GM12878 (cell line): ENCODE data around the gene TNP2. TPM values are rescaled to one million over a fixed set of nuclear protein-coding genes. Genes with fewer than 3 reads are reported as not detected.
A peak's percentile ranks its signal among the peaks of the same experiment; 100 is the strongest.

Source experiments
- ATAC-seq: fragments of 200-7000 bp; cut with Tn5 transposase; 3 replicates; pipeline ENCODE4 v1.9.1; 2020; ENCODE audit warnings: mild to moderate bottlenecking, moderate library complexity
- BruUV-seq: library from RNA; stranded (reverse); fragments of 400-500 nt; replicated peaks from 2 replicates; lab custom pipeline; 2021; lab: Mats Ljungman, UMichigan
- CTCF ChIA-PET: fragments of 300-600 bp; sonication (Branson Sonifier 250); formaldehyde crosslinking; extraction: SDS; loops from one replicate; lab custom pipeline; 2021; ENCODE audit warnings: inconsistent platforms; lab: Yijun Ruan, JAX
- POLR2A ChIA-PET: fragments of 350-600 bp; formaldehyde crosslinking; extraction: SDS; loops from one replicate; lab custom pipeline; 2021; ENCODE audit warnings: inconsistent platforms; lab: Charles Lee
- RAD21 ChIA-PET: fragments of 300-600 bp; sonication (Branson Sonifier 250); formaldehyde crosslinking; loops from one replicate; lab custom pipeline; 2023; ENCODE audit warnings: antibody characterized with exemption; ENCODE audit not compliant: unreplicated experiment; lab: Charles Lee
- SMC1A ChIA-PET: fragments of 300-600 bp; sonication (Branson Sonifier 250); formaldehyde crosslinking; loops from one replicate; lab custom pipeline; 2023; ENCODE audit not compliant: unreplicated experiment, uncharacterized antibody; lab: Charles Lee
- DNase-seq: peaks from one replicate; pipeline ENCODE4 v3.0.0-alpha.2; 2011; ENCODE audit warnings: low read depth, low spot score
- FAIRE-seq: peaks from 3 replicates; lab custom pipeline; 2011; peaks lifted over from hg19 to GRCh38; lab: Jason Lieb, UNC
- H2AFZ ChIP-seq: 2 replicates; pipeline ENCODE4 v1.6.0; 2011; ENCODE audit warnings: low read depth, low read length, control low read depth; ENCODE audit not compliant: control insufficient read depth
- H3K27ac ChIP-seq: 2 replicates; pipeline ENCODE4 v1.5.1; 2011; ENCODE audit warnings: control low read depth; ENCODE audit not compliant: control insufficient read depth, insufficient read depth
- H3K27me3 ChIP-seq, 2 experiments: replicated peaks in 1 of 2; 2 replicates each; pipeline versions ENCODE4 v1.6.0 to v1.6.1; 2011; ENCODE audit warnings: low read length in 1 of 2; ENCODE audit not compliant: control insufficient read depth in 2 of 2, insufficient read depth in 2 of 2
- H3K36me3 ChIP-seq, 2 experiments: 2 replicates each; pipeline ENCODE4 v1.5.1; 2011; ENCODE audit warnings: low read length in 1 of 2; ENCODE audit not compliant: control insufficient read depth in 2 of 2, insufficient read depth in 2 of 2
- H3K4me1 ChIP-seq: 2 replicates; pipeline ENCODE4 v1.6.1; 2011; ENCODE audit warnings: mild to moderate bottlenecking, low read length, moderate library complexity, mixed read lengths; ENCODE audit not compliant: control insufficient read depth, insufficient read depth
- H3K4me2 ChIP-seq: 2 replicates; pipeline ENCODE4 v1.6.0; 2011; ENCODE audit warnings: control low read depth; ENCODE audit not compliant: control insufficient read depth, insufficient read depth
- H3K4me3 ChIP-seq: fragments of 200-600 bp; sonication (generic); 2 replicates; pipeline ENCODE4 v1.5.1; 2016
- H3K79me2 ChIP-seq: 2 replicates; pipeline ENCODE4 v1.6.0; 2011; ENCODE audit warnings: low read length; ENCODE audit not compliant: control insufficient read depth, insufficient read depth
- H3K9ac ChIP-seq: 2 replicates; pipeline ENCODE4 v1.8.0; 2011; ENCODE audit warnings: low read length, control low read depth, mixed read lengths; ENCODE audit not compliant: control insufficient read depth, insufficient read depth
- H3K9me3 ChIP-seq: replicated peaks from 3 replicates; pipeline ENCODE4 v1.5.1; 2011; ENCODE audit warnings: mild to moderate bottlenecking, low read length; ENCODE audit not compliant: control insufficient read depth, insufficient read depth
- H4K20me1 ChIP-seq: 2 replicates; pipeline ENCODE4 v1.6.0; 2011; ENCODE audit not compliant: control insufficient read depth, insufficient read depth
- IKZF1 ChIP-seq: fragments of 450-650 bp; conservative IDR thresholded peaks from 2 replicates; pipeline ENCODE4 v1.6.1; 2017; ENCODE audit warnings: antibody characterized with exemption, mild to moderate bottlenecking
- NR2C1 ChIP-seq: fragments of 450-650 bp; IDR thresholded peaks from 2 replicates; pipeline ENCODE4 v1.6.1; 2017; ENCODE audit warnings: antibody characterized with exemption, mild to moderate bottlenecking, moderate library complexity
- RAD21 ChIP-seq: IDR thresholded peaks from 2 replicates; pipeline ENCODE4 v1.6.1; 2011; ENCODE audit warnings: mild to moderate bottlenecking, low read depth, low read length, moderate library complexity; ENCODE audit not compliant: insufficient read depth
- STAT1 ChIP-seq: fragments of 450-650 bp; conservative IDR thresholded peaks from 2 replicates; pipeline ENCODE4 v1.6.1; 2014; ENCODE audit warnings: antibody characterized with exemption, mild to moderate bottlenecking
- WGBS: methylation state at CpG from one replicate; pipeline ENCODE4 v1.1.6; 2016; ENCODE audit warnings: low lambda C conversion rate; ENCODE audit not compliant: insufficient replicate concordance, insufficient coverage; ENCODE audit errors: missing lambda C conversion rate; 5-methylcytosine and 5-hydroxymethylcytosine counted together
- in situ Hi-C: fragments of 300-500 bp; cut with MboI; formaldehyde crosslinking; loops from 9 replicates; pipeline ENCODE4 v1.14.3; 2018; ENCODE audit warnings: mixed read lengths
- intact Hi-C: fragments of 100-400 bp; cut with micrococcal nuclease; formaldehyde crosslinking; loops from one replicate; pipeline ENCODE4 v1.14.2; 2022; ENCODE audit not compliant: unreplicated experiment
- polyA plus RNA-seq, 11 experiments: library from polyadenylated mRNA; depleted of rRNA in 4 of 11; unstranded in 6 of 11; stranded (reverse) in 5 of 11; fragments of >200 nt; fragmentation: Nextera tagmentation in 4 of 11; fragmentation: Illumina TruSeq in 1 of 11; extraction: Ambion mirVana in 4 of 11; extraction: Trizol in 1 of 11; gene quantifications; 1 replicate in 1 of 11; 2 replicates in 10 of 11; pipeline versions ENCODE4 v1.2.1 to v1.2.3, GENCODE V29; 2011 to 2016; ENCODE audit warnings: inconsistent platforms in 2 of 11, missing spikeins in 2 of 11, low read depth in 1 of 11
- total RNA-seq, 4 experiments: library from RNA; depleted of rRNA in 3 of 4; stranded (reverse); fragments of >200 nt in 3 of 4; fragmentation: Illumina TruSeq in 1 of 4; extraction: Trizol in 1 of 4; gene quantifications; 2 replicates each; pipeline versions ENCODE4 v1.2.1 to v1.2.3, GENCODE V29; 2013 to 2021
- TF ChIP-seq, protein P1 (sequence below): fragments of 450-650 bp; IDR thresholded peaks from 2 replicates; pipeline ENCODE4 v1.6.1; 2016; ENCODE audit warnings: mild to moderate bottlenecking
- TF ChIP-seq, protein P2 (sequence below): IDR thresholded peaks from 2 replicates; pipeline ENCODE4 v1.6.1; 2012; ENCODE audit warnings: low read length, inconsistent platforms

Gene TNP2
- total and polyA plus RNA-seq, 10 of the 15 experiments (the other 5 are each of a cell fraction or from before 2014, with no cell fraction given), result not detected

DNA sequence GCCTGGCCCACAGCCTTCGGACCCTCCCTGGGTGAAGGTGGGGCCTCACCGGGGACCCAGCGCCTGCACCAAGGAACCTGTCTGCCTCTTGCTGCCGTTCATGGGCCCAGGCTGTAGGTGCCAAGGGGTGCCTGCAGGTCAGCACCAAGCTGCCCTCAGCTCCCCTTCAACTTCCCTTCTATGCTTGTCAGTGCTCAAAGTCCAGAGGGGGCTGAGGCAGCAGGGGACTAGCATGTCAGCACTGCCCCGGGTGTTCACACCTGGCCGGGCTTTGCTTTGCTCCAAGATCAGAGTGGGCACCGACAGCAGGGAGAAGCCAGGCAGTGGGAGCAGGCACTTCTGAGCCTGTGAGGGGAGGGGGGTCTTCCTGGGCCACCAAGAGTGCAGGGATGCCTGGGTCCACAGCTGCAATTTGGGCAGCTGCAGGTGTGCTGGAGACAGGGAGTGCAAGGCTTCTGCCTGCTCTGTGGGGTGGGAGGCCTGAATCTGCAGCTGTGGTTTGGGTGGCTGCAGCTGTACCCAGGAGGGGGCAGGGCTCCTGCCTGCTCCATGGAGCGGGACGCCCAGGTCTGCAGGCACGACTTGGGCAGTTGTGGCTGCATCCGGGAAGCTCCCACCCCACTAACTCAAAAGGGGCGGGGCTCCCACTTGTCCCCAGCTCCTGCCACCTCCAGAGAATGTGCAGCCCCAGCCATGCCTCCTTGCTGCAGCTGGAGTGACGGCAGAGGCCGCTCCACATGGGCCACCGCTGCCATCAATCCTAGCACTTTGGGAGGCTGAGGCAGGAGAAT is 39.6 kb upstream of the TNP2 start (continued):
- TF ChIP-seq, protein P1, sequence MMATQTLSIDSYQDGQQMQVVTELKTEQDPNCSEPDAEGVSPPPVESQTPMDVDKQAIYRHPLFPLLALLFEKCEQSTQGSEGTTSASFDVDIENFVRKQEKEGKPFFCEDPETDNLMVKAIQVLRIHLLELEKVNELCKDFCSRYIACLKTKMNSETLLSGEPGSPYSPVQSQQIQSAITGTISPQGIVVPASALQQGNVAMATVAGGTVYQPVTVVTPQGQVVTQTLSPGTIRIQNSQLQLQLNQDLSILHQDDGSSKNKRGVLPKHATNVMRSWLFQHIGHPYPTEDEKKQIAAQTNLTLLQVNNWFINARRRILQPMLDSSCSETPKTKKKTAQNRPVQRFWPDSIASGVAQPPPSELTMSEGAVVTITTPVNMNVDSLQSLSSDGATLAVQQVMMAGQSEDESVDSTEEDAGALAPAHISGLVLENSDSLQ, result no peak
- TF ChIP-seq, protein P2, sequence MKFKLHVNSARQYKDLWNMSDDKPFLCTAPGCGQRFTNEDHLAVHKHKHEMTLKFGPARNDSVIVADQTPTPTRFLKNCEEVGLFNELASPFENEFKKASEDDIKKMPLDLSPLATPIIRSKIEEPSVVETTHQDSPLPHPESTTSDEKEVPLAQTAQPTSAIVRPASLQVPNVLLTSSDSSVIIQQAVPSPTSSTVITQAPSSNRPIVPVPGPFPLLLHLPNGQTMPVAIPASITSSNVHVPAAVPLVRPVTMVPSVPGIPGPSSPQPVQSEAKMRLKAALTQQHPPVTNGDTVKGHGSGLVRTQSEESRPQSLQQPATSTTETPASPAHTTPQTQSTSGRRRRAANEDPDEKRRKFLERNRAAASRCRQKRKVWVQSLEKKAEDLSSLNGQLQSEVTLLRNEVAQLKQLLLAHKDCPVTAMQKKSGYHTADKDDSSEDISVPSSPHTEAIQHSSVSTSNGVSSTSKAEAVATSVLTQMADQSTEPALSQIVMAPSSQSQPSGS, result no peak
- peak; percentile 94 for TF ChIP-seq IKZF1
- no peak for TF ChIP-seq STAT1
- TF ChIP-seq RAD21, result no peak
- TF ChIP-seq, all 136 proteins: peak for 44

DNA sequence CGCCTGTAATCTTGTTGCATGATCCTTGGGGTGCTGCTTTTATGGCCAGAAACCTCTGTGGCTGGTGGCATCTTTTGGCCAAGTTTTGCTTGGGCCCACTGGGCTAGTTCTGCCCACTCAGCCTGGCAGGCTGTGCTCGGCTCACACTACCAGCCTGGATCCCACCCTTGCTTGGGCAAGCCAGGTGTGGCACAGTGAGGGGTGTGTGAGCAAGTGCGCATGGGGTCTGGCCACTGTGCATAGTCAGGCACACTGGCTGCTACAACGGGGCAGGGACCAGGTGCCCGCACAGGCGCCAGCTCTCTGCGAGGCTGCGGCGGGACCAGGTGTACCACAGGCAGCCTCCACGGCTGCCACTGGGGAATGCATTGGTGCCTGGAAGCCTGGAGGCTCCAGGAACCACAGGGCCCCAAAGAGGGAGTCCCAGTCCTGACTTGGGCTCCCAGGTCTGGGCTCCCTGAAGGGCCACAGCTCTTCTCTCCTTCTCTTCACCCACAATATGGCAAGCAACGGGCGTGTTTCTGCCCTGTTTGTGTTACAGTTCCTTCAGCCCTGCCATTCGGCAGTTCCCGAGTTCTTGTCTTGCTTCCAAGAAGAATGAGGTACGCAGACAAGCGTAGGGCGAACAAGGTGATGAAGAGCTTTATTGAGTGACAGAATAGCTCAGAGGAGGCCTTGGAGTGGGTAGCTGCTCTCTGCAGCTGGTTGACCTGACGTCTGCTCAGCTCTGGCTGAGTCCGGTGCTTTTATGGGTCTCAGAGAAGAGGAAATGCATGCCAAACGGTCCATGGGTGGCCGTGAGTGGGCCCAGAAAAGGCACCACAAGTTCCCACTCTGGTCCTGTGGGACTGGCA is 38.7 kb upstream of the TNP2 start:
- H3K4me1 ChIP-seq, result peaks cover 65% of the 10 kb centered on the region
- RAD21 ChIA-PET, result interaction anchor here (1.1 to 8.5 kb wide), 7 partner anchors 10 to 102 kb away, joined by 3 to 206 read pairs (median 89); partner anchors contain the start of gene SOCS1
- in situ Hi-C loops, result loop anchor here (5.0 to 10.0 kb wide), 2 partner anchors 341 to 1003 kb away; no protein-coding TSS in a partner anchor

More for the DNA sequence above, 38.7 kb upstream of the TNP2 start:
- FAIRE-seq, result no peak
- no peak for TF ChIP-seq NR2C1
- TF ChIP-seq, protein P1, result peak; percentile 36; the same call in 1 of the 2 replicates
- Histone ChIP-seq H3K27me3 (no peaks in the 10 kb centered on the region), H3K4me2 (no peak overlapping the region; the same call in 1 of the 2 replicates), H3K27ac (peak overlapping the region; percentile 53), H3K36me3 (no peaks in the 10 kb centered on the region), H3K9me3 (peaks cover 2% of the 10 kb centered on the region; the same call in 2 of the 3 replicates), H2AFZ (no peak overlapping the region), H4K20me1 (no peaks in the 10 kb centered on the region), H3K9ac (no peak overlapping the region), H3K4me3 (no peak overlapping the region), H3K79me2 (no peaks in the 10 kb centered on the region)
- intact Hi-C loops, result no loop called here
- SMC1A ChIA-PET, result interaction anchor here (1.1 to 7.4 kb wide), 8 partner anchors 9 to 342 kb away, joined by 3 to 194 read pairs (median 4); partner anchors contain the start of gene SOCS1
- BruUV-seq, result no TSS peak
- POLR2A ChIA-PET, result interaction anchor here (0.8 to 5.4 kb wide), 4 partner anchors 10 to 52 kb away, joined by 5 to 85 read pairs (median 10); partner anchors contain the start of gene SOCS1
- CTCF ChIA-PET, result interaction anchor here (1.0 to 6.9 kb wide), 7 partner anchors 10 to 359 kb away, joined by 3 to 70 read pairs (median 6); partner anchors contain the start of gene SOCS1
- 93% methylated on average over 20 of the region's 21 CpGs for WGBS
- no peak for ATAC-seq
- DNase-seq, result no peak
